Fibroblast of villous mesenchyme (primary cell): Measurements from ENCODE around the gene IGHMBP2. TPM values are rescaled to one million over a fixed set of nuclear protein-coding genes. Genes with fewer than 3 reads are reported as not detected.

Source experiments
- DNase-seq: peaks from one replicate; pipeline ENCODE4 v3.0.0-alpha.2; 2010; ENCODE audit warnings: low read depth
- H3K4me3 ChIP-seq: 2 replicates; pipeline ENCODE4 v1.5.1; 2011; ENCODE audit warnings: low read depth, mild to moderate bottlenecking, low read length
- total RNA-seq: library from RNA; depleted of rRNA; stranded (reverse); fragments of >200 nt; gene quantifications from 2 replicates; pipeline ENCODE4 v1.2.3, GENCODE V29; 2012
- TF ChIP-seq, protein P1 (sequence below): IDR thresholded peaks from 2 replicates; pipeline ENCODE4 v1.5.1; 2012; ENCODE audit warnings: low read depth, mild to moderate bottlenecking, low read length; ENCODE audit not compliant: insufficient read depth

Gene IGHMBP2
- total RNA-seq, 1 donor: 9.9 TPM

- TF ChIP-seq, protein P1, sequence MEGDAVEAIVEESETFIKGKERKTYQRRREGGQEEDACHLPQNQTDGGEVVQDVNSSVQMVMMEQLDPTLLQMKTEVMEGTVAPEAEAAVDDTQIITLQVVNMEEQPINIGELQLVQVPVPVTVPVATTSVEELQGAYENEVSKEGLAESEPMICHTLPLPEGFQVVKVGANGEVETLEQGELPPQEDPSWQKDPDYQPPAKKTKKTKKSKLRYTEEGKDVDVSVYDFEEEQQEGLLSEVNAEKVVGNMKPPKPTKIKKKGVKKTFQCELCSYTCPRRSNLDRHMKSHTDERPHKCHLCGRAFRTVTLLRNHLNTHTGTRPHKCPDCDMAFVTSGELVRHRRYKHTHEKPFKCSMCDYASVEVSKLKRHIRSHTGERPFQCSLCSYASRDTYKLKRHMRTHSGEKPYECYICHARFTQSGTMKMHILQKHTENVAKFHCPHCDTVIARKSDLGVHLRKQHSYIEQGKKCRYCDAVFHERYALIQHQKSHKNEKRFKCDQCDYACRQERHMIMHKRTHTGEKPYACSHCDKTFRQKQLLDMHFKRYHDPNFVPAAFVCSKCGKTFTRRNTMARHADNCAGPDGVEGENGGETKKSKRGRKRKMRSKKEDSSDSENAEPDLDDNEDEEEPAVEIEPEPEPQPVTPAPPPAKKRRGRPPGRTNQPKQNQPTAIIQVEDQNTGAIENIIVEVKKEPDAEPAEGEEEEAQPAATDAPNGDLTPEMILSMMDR: no peak
- no peak overlapping the region for H3K4me3 ChIP-seq
- peak; percentile 76 for DNase-seq
These were observed 51.3 kb downstream of the IGHMBP2 start for GRCh38 chr11:68954836-68955606.

GRCh38 chr11:68955607-68955958, 51.9 kb downstream of the IGHMBP2 start:
- no peak for DNase-seq
- no peak overlapping the region for H3K4me3 ChIP-seq
- TF ChIP-seq, protein P1: peak; percentile 2

DNA sequence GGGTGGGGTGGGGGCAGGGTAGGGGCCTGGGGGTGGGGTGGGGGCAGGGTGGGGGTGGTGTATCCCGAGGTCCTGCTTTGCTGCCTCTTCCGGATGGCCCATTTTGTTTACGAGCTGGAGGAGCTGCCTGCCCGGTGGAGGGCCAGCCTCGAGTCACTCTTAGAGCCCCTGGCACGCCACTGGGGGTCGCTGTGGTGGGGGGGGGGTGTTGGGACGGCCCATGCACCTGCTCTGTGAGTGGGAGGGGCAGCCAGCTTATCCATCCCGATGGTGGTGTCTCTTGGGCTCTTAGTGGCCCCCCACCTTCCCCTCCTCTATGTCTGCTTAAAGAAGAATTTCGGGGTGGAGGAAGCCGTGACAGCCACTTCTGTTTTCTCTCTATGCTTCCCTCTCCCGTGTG, 52.5 kb downstream of the IGHMBP2 start:
- TF ChIP-seq, protein P1: peak; percentile 26
- H3K4me3 ChIP-seq: no peak overlapping the region
- no peak for DNase-seq

GRCh38 chr11:68956547-68957254, 53.0 kb downstream of the IGHMBP2 start:
- no peak overlapping the region for H3K4me3 ChIP-seq
- TF ChIP-seq, protein P1: no peak
- no peak for DNase-seq

DNA sequence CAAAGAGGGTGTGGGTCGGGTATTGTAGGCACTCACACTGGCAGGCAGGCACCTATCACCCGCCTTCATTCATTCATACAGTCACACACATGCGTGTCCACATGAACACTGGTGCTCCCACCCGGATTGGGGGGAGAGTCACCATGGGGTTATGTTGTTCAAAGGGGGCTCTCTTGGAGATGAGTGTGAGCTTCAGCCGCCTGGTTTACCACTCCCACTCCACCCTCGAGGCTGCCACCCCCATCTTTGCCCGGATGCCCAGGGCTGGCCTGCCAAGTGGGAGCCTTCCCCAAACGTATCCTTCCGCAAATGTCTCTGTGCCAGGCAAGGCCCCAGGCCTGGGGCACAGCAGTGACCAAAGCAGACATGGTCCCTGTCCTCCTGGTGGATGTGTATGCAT, 54.5 kb downstream of the IGHMBP2 start:
- no peak for DNase-seq
- H3K4me3 ChIP-seq: no peak overlapping the region
- TF ChIP-seq, protein P1: no peak

- DNase-seq: no peak
- TF ChIP-seq, protein P1: no peak
These were observed 56.0 kb downstream of the IGHMBP2 start for GRCh38 chr11:68959465-68960293.

More at GRCh38 chr11:68959465-68960293, 56.0 kb downstream of the IGHMBP2 start:
- H3K4me3 ChIP-seq: no peak overlapping the region
